ENCODE measurements around the gene STX8. TPM values are rescaled to one million over a fixed set of nuclear protein-coding genes. Genes with fewer than 3 reads are reported as not detected.

The STX8 gene
- total RNA-seq, 1 donor from 2014 or later = 54.8 TPM

- Mint-ChIP-seq H3K27ac (ENCODE audit: unreplicated experiment) (peak overlapping the region; percentile 78), H3K36me3 (ENCODE audit: low read depth, unreplicated experiment) (peaks cover 8% of the 10 kb centered on the region), H3K27me3 (ENCODE audit: low read depth, unreplicated experiment) (peaks cover 5% of the 10 kb centered on the region), H3K9me3 (ENCODE audit: unreplicated experiment) (peaks cover 3% of the 10 kb centered on the region), H3K4me3 (ENCODE audit: unreplicated experiment) (no peak overlapping the region), H3K4me1 (ENCODE audit: low read depth, unreplicated experiment) (no peaks in the 10 kb centered on the region)
- Histone ChIP-seq H3K27me3 (ENCODE audit: insufficient read depth, low read length) (no peaks in the 10 kb centered on the region), H3K4me1 (ENCODE audit: insufficient read depth, low read length) (peaks cover 15% of the 10 kb centered on the region), H3K4me3 (ENCODE audit: insufficient read depth, low read depth, low read length) (no peak overlapping the region), H3K9ac (ENCODE audit: low read length) (no peak overlapping the region), H3K4me2 (ENCODE audit: low read length) (peak overlapping the region; percentile 84), H3K36me3 (ENCODE audit: insufficient read depth, low read length) (no peaks in the 10 kb centered on the region), H4K20me1 (ENCODE audit: insufficient read depth, low read length) (no peaks in the 10 kb centered on the region), H2AFZ (ENCODE audit: low read depth, low read length) (no peak overlapping the region), H3K9me3 (ENCODE audit: insufficient read depth, low read depth, low read length) (no peaks in the 10 kb centered on the region), H3K27ac (ENCODE audit: low read depth, low read length) (no peak overlapping the region), H3K79me2 (ENCODE audit: insufficient read depth, low read length) (no peaks in the 10 kb centered on the region)
- DNase-seq (ENCODE audit: low read depth) = no peak
- no peak for FAIRE-seq
- TF ChIP-seq, protein P1, sequence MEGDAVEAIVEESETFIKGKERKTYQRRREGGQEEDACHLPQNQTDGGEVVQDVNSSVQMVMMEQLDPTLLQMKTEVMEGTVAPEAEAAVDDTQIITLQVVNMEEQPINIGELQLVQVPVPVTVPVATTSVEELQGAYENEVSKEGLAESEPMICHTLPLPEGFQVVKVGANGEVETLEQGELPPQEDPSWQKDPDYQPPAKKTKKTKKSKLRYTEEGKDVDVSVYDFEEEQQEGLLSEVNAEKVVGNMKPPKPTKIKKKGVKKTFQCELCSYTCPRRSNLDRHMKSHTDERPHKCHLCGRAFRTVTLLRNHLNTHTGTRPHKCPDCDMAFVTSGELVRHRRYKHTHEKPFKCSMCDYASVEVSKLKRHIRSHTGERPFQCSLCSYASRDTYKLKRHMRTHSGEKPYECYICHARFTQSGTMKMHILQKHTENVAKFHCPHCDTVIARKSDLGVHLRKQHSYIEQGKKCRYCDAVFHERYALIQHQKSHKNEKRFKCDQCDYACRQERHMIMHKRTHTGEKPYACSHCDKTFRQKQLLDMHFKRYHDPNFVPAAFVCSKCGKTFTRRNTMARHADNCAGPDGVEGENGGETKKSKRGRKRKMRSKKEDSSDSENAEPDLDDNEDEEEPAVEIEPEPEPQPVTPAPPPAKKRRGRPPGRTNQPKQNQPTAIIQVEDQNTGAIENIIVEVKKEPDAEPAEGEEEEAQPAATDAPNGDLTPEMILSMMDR (IDR thresholded peaks at IDR 0.05; ENCODE audit: insufficient read depth, low read depth, low read length) = no peak
- TF ChIP-seq EZH2 (IDR thresholded peaks at IDR 0.05; ENCODE audit: insufficient read depth, low read length) = no peak
These were observed 334.3 kb downstream of the STX8 start for GRCh38 chr17:9241371-9241712.

DNA sequence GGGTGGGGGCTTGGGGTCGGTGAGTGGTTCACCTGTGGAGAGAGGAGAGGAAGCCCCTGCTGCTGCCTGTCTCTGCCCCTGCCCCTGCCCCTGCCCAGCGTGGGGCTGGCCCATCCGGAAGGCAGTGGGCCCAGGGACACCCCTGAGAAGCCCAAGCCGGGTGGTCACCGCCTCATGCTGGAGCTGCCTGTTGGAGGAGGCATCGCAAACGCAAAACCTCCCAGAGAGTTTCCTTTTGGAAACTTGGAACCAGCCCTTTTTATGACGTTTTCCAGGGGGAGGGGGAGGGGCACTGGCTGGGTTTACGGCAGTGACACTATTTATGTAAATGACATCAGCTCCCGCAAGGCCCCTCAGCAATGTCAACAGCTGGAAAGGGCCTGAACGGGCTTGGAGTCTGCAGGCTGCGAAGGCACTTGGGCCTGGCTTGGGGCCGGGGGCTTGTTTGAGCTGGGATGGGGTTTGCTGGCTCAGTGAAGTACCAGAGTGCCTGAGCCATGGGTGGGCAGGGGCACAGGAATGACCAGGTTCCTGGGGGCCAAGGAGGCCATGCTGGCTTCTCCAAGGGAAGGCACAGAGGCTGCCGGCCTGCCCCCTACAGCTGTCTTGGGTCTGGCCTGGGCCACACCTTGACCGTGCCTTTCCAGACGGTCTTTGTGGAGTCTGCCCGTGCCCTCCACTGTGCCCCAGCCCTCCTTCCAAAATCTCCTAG is 334.8 kb downstream of the STX8 start:
- Histone ChIP-seq H3K79me2 (ENCODE audit: insufficient read depth, low read length) (no peaks in the 10 kb centered on the region), H2AFZ (ENCODE audit: low read depth, low read length) (peak overlapping the region; percentile 66), H3K36me3 (ENCODE audit: insufficient read depth, low read length) (no peaks in the 10 kb centered on the region), H3K9ac (ENCODE audit: low read length) (peak overlapping the region; percentile 68), H3K27ac (ENCODE audit: low read depth, low read length) (peak overlapping the region; percentile 19), H4K20me1 (ENCODE audit: insufficient read depth, low read length) (no peaks in the 10 kb centered on the region), H3K4me3 (ENCODE audit: insufficient read depth, low read depth, low read length) (peak overlapping the region; percentile 47), H3K4me1 (ENCODE audit: insufficient read depth, low read length) (peaks cover 15% of the 10 kb centered on the region), H3K4me2 (ENCODE audit: low read length) (peak overlapping the region; percentile 84), H3K9me3 (ENCODE audit: insufficient read depth, low read depth, low read length) (no peaks in the 10 kb centered on the region), H3K27me3 (ENCODE audit: insufficient read depth, low read length) (no peaks in the 10 kb centered on the region)
- peak; percentile 36 for DNase-seq (ENCODE audit: low read depth)
- Mint-ChIP-seq H3K27ac (ENCODE audit: unreplicated experiment) (peak overlapping the region; percentile 78), H3K9me3 (ENCODE audit: unreplicated experiment) (peaks cover 6% of the 10 kb centered on the region), H3K36me3 (ENCODE audit: low read depth, unreplicated experiment) (peaks cover 8% of the 10 kb centered on the region), H3K4me1 (ENCODE audit: low read depth, unreplicated experiment) (no peaks in the 10 kb centered on the region), H3K27me3 (ENCODE audit: low read depth, unreplicated experiment) (peaks cover 5% of the 10 kb centered on the region), H3K4me3 (ENCODE audit: unreplicated experiment) (no peak overlapping the region)
- TF ChIP-seq, protein P1 (IDR thresholded peaks at IDR 0.05; ENCODE audit: insufficient read depth, low read depth, low read length) = no peak
- TF ChIP-seq EZH2 (IDR thresholded peaks at IDR 0.05; ENCODE audit: insufficient read depth, low read length) = no peak
- no peak for FAIRE-seq

Data from astrocyte (in vitro differentiated cells and primary cell).